GM12872 (cell line): ENCODE data around the gene SERPINA5.

Source experiments
- CTCF ChIP-seq: IDR thresholded peaks from 3 replicates; pipeline ENCODE4 v1.5.1; 2011; ENCODE audit warnings: low read depth, mild to moderate bottlenecking, low read length, moderate library complexity; ENCODE audit not compliant: insufficient read depth

SERPINA5 gene

GRCh38 chr14:94611179-94611578, 30.0 kb downstream of the SERPINA5 start:
- no peak for TF ChIP-seq CTCF

GRCh38 chr14:94612174-94612573, 30.9 kb downstream of the SERPINA5 start, which contains the start of gene SERPINA3:
TSS of gene SERPINA3 (plus strand) at chr14:94612391. CDS start at chr14:94614442, 2,051 bp downstream.
- no peak for TF ChIP-seq CTCF

GRCh38 chr14:94612580-94613554, 31.6 kb downstream of the SERPINA5 start:
- TF ChIP-seq CTCF: no peak

GRCh38 chr14:94613720-94614644, 32.8 kb downstream of the SERPINA5 start:
- TF ChIP-seq CTCF: no peak

GRCh38 chr14:94614802-94615201, 33.6 kb downstream of the SERPINA5 start:
- no peak for TF ChIP-seq CTCF

- no peak for TF ChIP-seq CTCF
Measured at GRCh38 chr14:94615254-94615653, 34.0 kb downstream of the SERPINA5 start.

GRCh38 chr14:94615823-94616570, 34.8 kb downstream of the SERPINA5 start:
- no peak for TF ChIP-seq CTCF
